Measurements from ENCODE around the gene FLNB.
A peak's percentile ranks its signal among the peaks of the same experiment; 100 is the strongest.

The FLNB gene

GRCh38 chr3:57971975-57972374 is 36.2 kb upstream of the FLNB start:
- no peak overlapping the region for H3K4me3 ChIP-seq (ENCODE audit: low read depth, low read length)
- no peak for TF ChIP-seq CTCF (IDR thresholded peaks at IDR 0.05; ENCODE audit: low read depth, low read length)
- no peak for DNase-seq (ENCODE audit: low read depth, low spot score)
- in situ Hi-C loops (cut with HindIII; ENCODE audit: low sequenced_read_pairs), result no loop called here

- in situ Hi-C loops (cut with HindIII; ENCODE audit: low sequenced_read_pairs), result no loop called here
- DNase-seq (ENCODE audit: low read depth, low spot score), result no peak
- no peak overlapping the region for H3K4me3 ChIP-seq (ENCODE audit: low read depth, low read length)
- no peak for TF ChIP-seq CTCF (IDR thresholded peaks at IDR 0.05; ENCODE audit: low read depth, low read length)
Measured at GRCh38 chr3:57972531-57973111, 35.6 kb upstream of the FLNB start.

GRCh38 chr3:57973715-57974477 is 34.3 kb upstream of the FLNB start:
- no peak overlapping the region for H3K4me3 ChIP-seq (ENCODE audit: low read depth, low read length)
- no peak for DNase-seq (ENCODE audit: low read depth, low spot score)
- in situ Hi-C loops (cut with HindIII; ENCODE audit: low sequenced_read_pairs), result no loop called here
- no peak for TF ChIP-seq CTCF (IDR thresholded peaks at IDR 0.05; ENCODE audit: low read depth, low read length)

GRCh38 chr3:57974796-57975388 is 33.3 kb upstream of the FLNB start:
- no peak for TF ChIP-seq CTCF (IDR thresholded peaks at IDR 0.05; ENCODE audit: low read depth, low read length)
- peak; percentile 85 for DNase-seq (ENCODE audit: low read depth, low spot score)
- H3K4me3 ChIP-seq (ENCODE audit: low read depth, low read length), result no peak overlapping the region
- in situ Hi-C loops (cut with HindIII; ENCODE audit: low sequenced_read_pairs), result no loop called here

GRCh38 chr3:57977818-57978235 is 30.4 kb upstream of the FLNB start:
- in situ Hi-C loops (cut with HindIII; ENCODE audit: low sequenced_read_pairs), result no loop called here
- no peak for DNase-seq (ENCODE audit: low read depth, low spot score)
- TF ChIP-seq CTCF (IDR thresholded peaks at IDR 0.05; ENCODE audit: low read depth, low read length), result no peak
- H3K4me3 ChIP-seq (ENCODE audit: low read depth, low read length), result no peak overlapping the region

GRCh38 chr3:57978316-57978715 is 29.9 kb upstream of the FLNB start:
- H3K4me3 ChIP-seq (ENCODE audit: low read depth, low read length), result no peak overlapping the region
- TF ChIP-seq CTCF (IDR thresholded peaks at IDR 0.05; ENCODE audit: low read depth, low read length), result no peak
- no peak for DNase-seq (ENCODE audit: low read depth, low spot score)
- in situ Hi-C loops (cut with HindIII; ENCODE audit: low sequenced_read_pairs), result no loop called here

Measured in astrocyte of the spinal cord (primary cell).